ENCODE data around the gene PDLIM1.

DNA sequence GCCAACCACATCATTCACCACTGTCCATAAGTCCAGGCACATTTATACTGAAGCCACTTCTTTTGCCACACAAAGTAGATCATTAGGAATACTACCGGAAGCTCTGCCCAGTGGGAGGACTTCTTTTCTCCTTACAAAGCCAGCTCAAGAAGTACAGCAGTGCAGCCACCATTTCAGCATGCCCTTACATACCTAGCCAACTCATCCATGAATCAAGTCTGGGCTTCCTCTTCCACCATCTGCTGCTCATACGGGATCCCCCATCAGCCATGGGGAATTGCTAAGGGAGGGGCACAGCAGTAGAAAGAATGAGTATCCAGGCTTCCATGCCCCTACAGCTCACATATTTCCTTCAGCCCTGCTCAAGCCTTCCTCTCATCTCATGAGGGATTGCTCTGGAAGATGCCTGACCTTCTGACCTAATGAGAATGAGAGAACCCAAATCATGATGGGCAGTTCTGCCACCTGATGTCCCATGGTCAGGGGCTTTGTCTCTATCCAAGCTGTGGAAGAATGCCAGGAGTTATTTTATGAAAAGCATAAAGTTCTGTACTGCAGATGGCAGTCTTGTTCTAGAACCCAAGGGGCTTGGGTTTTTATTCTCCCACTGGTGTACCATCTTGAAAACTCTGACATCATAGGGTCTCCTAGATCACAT is 57.3 kb downstream of the PDLIM1 start:
- TF ChIP-seq, protein P1, sequence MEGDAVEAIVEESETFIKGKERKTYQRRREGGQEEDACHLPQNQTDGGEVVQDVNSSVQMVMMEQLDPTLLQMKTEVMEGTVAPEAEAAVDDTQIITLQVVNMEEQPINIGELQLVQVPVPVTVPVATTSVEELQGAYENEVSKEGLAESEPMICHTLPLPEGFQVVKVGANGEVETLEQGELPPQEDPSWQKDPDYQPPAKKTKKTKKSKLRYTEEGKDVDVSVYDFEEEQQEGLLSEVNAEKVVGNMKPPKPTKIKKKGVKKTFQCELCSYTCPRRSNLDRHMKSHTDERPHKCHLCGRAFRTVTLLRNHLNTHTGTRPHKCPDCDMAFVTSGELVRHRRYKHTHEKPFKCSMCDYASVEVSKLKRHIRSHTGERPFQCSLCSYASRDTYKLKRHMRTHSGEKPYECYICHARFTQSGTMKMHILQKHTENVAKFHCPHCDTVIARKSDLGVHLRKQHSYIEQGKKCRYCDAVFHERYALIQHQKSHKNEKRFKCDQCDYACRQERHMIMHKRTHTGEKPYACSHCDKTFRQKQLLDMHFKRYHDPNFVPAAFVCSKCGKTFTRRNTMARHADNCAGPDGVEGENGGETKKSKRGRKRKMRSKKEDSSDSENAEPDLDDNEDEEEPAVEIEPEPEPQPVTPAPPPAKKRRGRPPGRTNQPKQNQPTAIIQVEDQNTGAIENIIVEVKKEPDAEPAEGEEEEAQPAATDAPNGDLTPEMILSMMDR (IDR thresholded peaks at IDR 0.05): no peak
- TF ChIP-seq POLR2A (IDR thresholded peaks at IDR 0.05): no peak
